SU-DHL-6 (cell line): ENCODE results near the gene RPP40.

Experiments
- CTCF ChIP-seq: fragments of 200-600 bp; sonication (generic); IDR thresholded peaks from one replicate; pipeline ENCODE4 v1.5.1; 2017; ENCODE audit warnings: antibody characterized with exemption, mild to moderate bottlenecking, low read length, moderate library complexity; ENCODE audit not compliant: insufficient read depth, poor library complexity, severe bottlenecking
- EZH2phosphoT487 ChIP-seq: fragments of 200-600 bp; sonication (generic), shearing (Covaris generic); conservative IDR thresholded peaks from 2 replicates; pipeline ENCODE4 v1.6.1; 2018; ENCODE audit warnings: mild to moderate bottlenecking, antibody characterized with exemption, low read length, moderate library complexity, mixed read lengths

- TF ChIP-seq CTCF = no peak
- no peak for TF ChIP-seq EZH2phosphoT487
Measured at GRCh38 chr6:5007531-5007930, 3.7 kb upstream of the RPP40 start.
